BLaER1 treated with 17β-estradiol and CSF1 and Interleukin-3, amounts not matched to agents 10 nM and 100 nM (cell line): ENCODE results near the gene RPL29.

Experiments
- H3K27ac ChIP-seq, 11 experiments: shearing (Covaris generic); formaldehyde crosslinking; 2 replicates each; pipeline ENCODE4 v1.8.1; 2022
- H3K27me3 ChIP-seq, 11 experiments: shearing (Covaris generic); formaldehyde crosslinking; 2 replicates each; pipeline ENCODE4 v1.8.1; 2022
- H3K36me3 ChIP-seq, 11 experiments: shearing (Covaris generic); formaldehyde crosslinking; 2 replicates each; pipeline ENCODE4 v1.8.1; 2022
- H3K4me1 ChIP-seq, 10 experiments: shearing (Covaris generic); formaldehyde crosslinking; 2 replicates each; pipeline ENCODE4 v1.8.1; 2022
- H3K4me2 ChIP-seq, 11 experiments: shearing (Covaris generic); formaldehyde crosslinking; 2 replicates each; pipeline ENCODE4 v1.8.1; 2022
- H3K4me3 ChIP-seq, 10 experiments: shearing (Covaris generic); formaldehyde crosslinking; 2 replicates each; pipeline ENCODE4 v1.8.1; 2022
- H3K9ac ChIP-seq, 11 experiments: shearing (Covaris generic); formaldehyde crosslinking; 2 replicates each; pipeline ENCODE4 v1.8.1; 2022
- H3K9me3 ChIP-seq, 11 experiments: shearing (Covaris generic); formaldehyde crosslinking; replicated peaks in 1 of 11; 2 replicates each; pipeline ENCODE4 v1.8.1; 2022
- H4K20me1 ChIP-seq, 11 experiments: shearing (Covaris generic); formaldehyde crosslinking; 2 replicates each; pipeline ENCODE4 v1.8.1; 2022
- Cebpa-rat ChIP-seq, 11 experiments: shearing (Covaris generic); IDR thresholded peaks; 2 replicates each; pipeline ENCODE4 v1.8.1; 2022

RPL29 gene

GRCh38 chr3:51970606-51971300 is 24.9 kb downstream of the RPL29 start:
- no peak for TF ChIP-seq Cebpa-rat (IDR thresholded peaks at IDR 0.05)
- Histone ChIP-seq H3K27ac (peak overlapping the region in 4 of 11 experiments; percentile 26 to 95 (median 94); a peak in 8 of 22 replicates), H3K4me1 (peaks cover 73 to 91% (median 88%) of the 10 kb centered on the region in 10 experiments), H3K4me2 (peak overlapping the region; percentile 5 to 98 (median 95); a peak in 20 of 22 replicates), H3K4me3 (no peak overlapping the region), H3K9ac (peak overlapping the region in 8 of 11 experiments; percentile 8 to 91 (median 31); a peak in 7 of 22 replicates), H3K27me3 (no peaks in the 10 kb centered on the region), H3K9me3 (no peaks in the 10 kb centered on the region), H3K36me3 (peaks cover 0 to 29% (median 6%) of the 10 kb centered on the region in 11 experiments; a peak in 7 of 22 replicates), H4K20me1 (peaks cover 0 to 34% (median 5%) of the 10 kb centered on the region in 11 experiments; a peak in 11 of 22 replicates)

GRCh38 chr3:51969841-51970240 is 25.9 kb downstream of the RPL29 start:
- TF ChIP-seq Cebpa-rat (IDR thresholded peaks at IDR 0.05): no peak
- peaks cover 0 to 33% (median 7%) of the 10 kb centered on the region in 11 experiments; a peak in 12 of 22 replicates for H4K20me1 ChIP-seq
- H3K4me2 ChIP-seq: peak overlapping the region; percentile 89 to 100 (median 98); a peak in 21 of 22 replicates
- peaks cover 0 to 32% (median 6%) of the 10 kb centered on the region in 11 experiments; a peak in 7 of 22 replicates for H3K36me3 ChIP-seq
- peak overlapping the region in 5 of 11 experiments; percentile 16 to 91 (median 38); a peak in 4 of 22 replicates for H3K9ac ChIP-seq
- H3K9me3 ChIP-seq: no peaks in the 10 kb centered on the region
- H3K27me3 ChIP-seq: no peaks in the 10 kb centered on the region
- no peak overlapping the region for H3K4me3 ChIP-seq
- peak overlapping the region in 5 of 11 experiments; percentile 84 to 95 (median 94); a peak in 8 of 22 replicates for H3K27ac ChIP-seq
- peaks cover 73 to 91% (median 89%) of the 10 kb centered on the region in 10 experiments for H3K4me1 ChIP-seq

GRCh38 chr3:51968883-51969678 is 26.6 kb downstream of the RPL29 start:
- H3K9ac ChIP-seq: peak overlapping the region in 8 of 11 experiments; percentile 42 to 95 (median 87); a peak in 13 of 22 replicates
- H3K27ac ChIP-seq: peak overlapping the region in 8 of 11 experiments; percentile 39 to 95 (median 88); a peak in 15 of 22 replicates
- H3K9me3 ChIP-seq: no peaks in the 10 kb centered on the region
- H3K4me2 ChIP-seq: peak overlapping the region; percentile 89 to 100 (median 98)
- H4K20me1 ChIP-seq: peaks cover 0 to 35% (median 11%) of the 10 kb centered on the region in 11 experiments; a peak in 12 of 22 replicates
- peaks cover 66 to 91% (median 89%) of the 10 kb centered on the region in 10 experiments for H3K4me1 ChIP-seq
- no peak for TF ChIP-seq Cebpa-rat (IDR thresholded peaks at IDR 0.05)
- peak overlapping the region in 4 of 10 experiments; percentile 71 to 78 (median 74); a peak in 4 of 20 replicates for H3K4me3 ChIP-seq
- peaks cover 0 to 36% (median 6%) of the 10 kb centered on the region in 11 experiments; a peak in 7 of 22 replicates for H3K36me3 ChIP-seq
- no peaks in the 10 kb centered on the region for H3K27me3 ChIP-seq

- Histone ChIP-seq H3K27me3 (no peaks in the 10 kb centered on the region), H3K36me3 (peaks cover 0 to 36% (median 6%) of the 10 kb centered on the region in 11 experiments; a peak in 7 of 22 replicates), H3K27ac (peak overlapping the region; percentile 48 to 95 (median 88); a peak in 21 of 22 replicates), H3K4me1 (peaks cover 63 to 93% (median 87%) of the 10 kb centered on the region in 10 experiments), H3K9ac (peak overlapping the region; percentile 80 to 95 (median 86)), H4K20me1 (peaks cover 0 to 43% (median 18%) of the 10 kb centered on the region in 11 experiments; a peak in 12 of 22 replicates), H3K9me3 (no peaks in the 10 kb centered on the region), H3K4me2 (peak overlapping the region; percentile 89 to 100 (median 98)), H3K4me3 (peak overlapping the region; percentile 67 to 79 (median 72))
- peak in 3 of 11 experiments; percentile 32 to 72 (median 44); a peak in 3 of 22 replicates for TF ChIP-seq Cebpa-rat (IDR thresholded peaks at IDR 0.05)
These were observed 27.4 kb downstream of the RPL29 start for GRCh38 chr3:51968170-51968775.

- Histone ChIP-seq H3K4me3 (peak within 1 kb of the TSS; percentile 67 to 79 (median 72)), H3K4me1 (peaks cover 56 to 93% (median 81%) of the 10 kb centered on the region in 10 experiments), H3K27ac (peak within 1 kb of the TSS; percentile 48 to 95 (median 88); a peak in 21 of 22 replicates), H3K9ac (peak within 1 kb of the TSS; percentile 80 to 95 (median 87)), H3K9me3 (no peaks in the 10 kb centered on the region), H3K27me3 (no peaks in the 10 kb centered on the region), H4K20me1 (peaks cover 0 to 50% (median 25%) of the 10 kb centered on the region in 11 experiments; a peak in 14 of 22 replicates), H3K4me2 (peak within 1 kb of the TSS; percentile 93 to 100 (median 98)), H3K36me3 (peaks cover 0 to 36% (median 6%) of the 10 kb centered on the region in 11 experiments; a peak in 7 of 22 replicates)
- no peak for TF ChIP-seq Cebpa-rat (IDR thresholded peaks at IDR 0.05)
These were observed 28.1 kb downstream of the RPL29 start, which contains the start of gene PCBP4 for GRCh38 chr3:51967384-51968169. Gene PCBP4, minus strand, starts transcription at chr3:51967454. Its CDS starts 6,214 bp downstream, at chr3:51961240.

GRCh38 chr3:51966922-51967383 is 28.7 kb downstream of the RPL29 start:
- Histone ChIP-seq H3K4me3 (peak overlapping the region; percentile 67 to 79 (median 72)), H4K20me1 (peaks cover 0 to 56% (median 27%) of the 10 kb centered on the region in 11 experiments; a peak in 15 of 22 replicates), H3K9ac (peak overlapping the region; percentile 80 to 95 (median 87)), H3K9me3 (no peaks in the 10 kb centered on the region), H3K27me3 (no peaks in the 10 kb centered on the region), H3K27ac (peak overlapping the region; percentile 35 to 95 (median 88); a peak in 21 of 22 replicates), H3K4me1 (peaks cover 50 to 92% (median 77%) of the 10 kb centered on the region in 10 experiments), H3K36me3 (peaks cover 0 to 34% (median 6%) of the 10 kb centered on the region in 11 experiments; a peak in 7 of 22 replicates), H3K4me2 (peak overlapping the region; percentile 76 to 99 (median 97))
- TF ChIP-seq Cebpa-rat (IDR thresholded peaks at IDR 0.05): no peak

GRCh38 chr3:51966486-51966885 is 29.2 kb downstream of the RPL29 start:
- TF ChIP-seq Cebpa-rat (IDR thresholded peaks at IDR 0.05): no peak
- Histone ChIP-seq H3K36me3 (peaks cover 0 to 29% (median 4%) of the 10 kb centered on the region in 11 experiments; a peak in 7 of 22 replicates), H3K4me3 (peak overlapping the region; percentile 67 to 79 (median 72)), H3K27me3 (no peaks in the 10 kb centered on the region), H3K4me2 (peak overlapping the region; percentile 76 to 99 (median 97)), H3K9me3 (no peaks in the 10 kb centered on the region), H3K4me1 (peaks cover 46 to 92% (median 77%) of the 10 kb centered on the region in 10 experiments), H3K27ac (peak overlapping the region in 9 of 11 experiments; percentile 68 to 95 (median 89); a peak in 15 of 22 replicates), H4K20me1 (peaks cover 0 to 58% (median 27%) of the 10 kb centered on the region in 11 experiments; a peak in 15 of 22 replicates), H3K9ac (peak overlapping the region; percentile 80 to 95 (median 87); a peak in 21 of 22 replicates)
